CD4-positive, alpha-beta T cell treated with Interleukin-21 for 1 hour (primary cell): ENCODE results near the gene SMPX.

Source experiments
- DNase-seq: peaks from one replicate; pipeline ENCODE4 v3.0.0-alpha.2; 2020

The SMPX gene

DNA sequence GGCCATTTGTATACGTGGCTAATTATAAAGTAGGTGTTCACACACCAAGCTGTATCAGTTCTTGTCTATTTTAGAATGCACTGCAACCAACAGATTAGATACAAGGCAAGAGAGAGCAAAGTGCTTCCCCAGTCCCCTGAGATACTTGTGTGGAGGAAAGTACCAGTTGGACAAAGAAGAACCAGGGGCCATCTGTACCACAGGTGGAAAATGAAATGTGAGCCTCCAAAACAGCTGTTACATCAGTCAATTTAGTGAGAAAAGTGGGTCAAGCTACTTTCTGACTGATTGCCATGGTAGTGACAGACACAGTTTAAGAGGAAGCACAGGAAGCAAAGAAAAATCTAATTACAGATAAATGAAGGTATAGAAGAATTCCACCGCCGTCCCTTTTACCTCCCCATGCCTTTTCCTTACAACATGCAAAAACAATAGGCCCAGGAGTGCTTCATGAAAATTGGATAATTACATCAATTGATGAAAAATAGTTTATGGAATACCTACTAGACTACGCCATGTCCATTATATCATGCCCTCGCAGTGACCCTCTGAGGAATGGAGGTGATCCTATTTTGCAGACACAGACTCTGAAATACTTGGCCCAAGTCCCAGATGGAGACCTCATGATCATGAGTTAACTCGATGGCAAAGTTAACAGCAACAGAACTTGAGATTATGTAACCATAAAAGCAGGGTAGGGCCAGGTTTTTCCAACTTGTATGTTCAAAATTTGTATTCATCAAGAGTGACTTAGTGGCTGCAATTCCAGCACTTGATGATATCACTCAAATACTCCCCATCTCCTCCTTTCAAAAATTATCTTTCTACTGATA, 15.8 kb downstream of the SMPX start:
- no peak for DNase-seq

- no peak for DNase-seq
Measured at GRCh38 chrX:21741364-21741763, 16.6 kb downstream of the SMPX start.

GRCh38 chrX:21740329-21741274, 17.3 kb downstream of the SMPX start:
- no peak for DNase-seq

DNA sequence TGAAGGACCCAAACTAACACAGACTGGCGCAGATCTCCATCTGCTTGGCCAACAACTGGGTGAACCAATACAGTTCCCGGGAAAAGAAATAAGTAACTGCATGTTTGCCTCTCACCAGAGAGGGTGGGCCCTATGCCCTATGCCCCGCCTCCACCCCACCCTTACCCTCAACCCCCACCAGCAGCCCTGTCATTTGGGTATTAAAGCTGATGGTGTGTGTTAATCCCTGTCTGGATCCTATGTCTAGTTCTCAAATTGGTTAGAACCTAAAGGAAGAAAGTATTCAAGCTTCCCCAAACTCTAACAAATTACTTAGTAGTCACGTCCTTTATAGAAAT, 19.0 kb downstream of the SMPX start:
- DNase-seq = no peak

DNA sequence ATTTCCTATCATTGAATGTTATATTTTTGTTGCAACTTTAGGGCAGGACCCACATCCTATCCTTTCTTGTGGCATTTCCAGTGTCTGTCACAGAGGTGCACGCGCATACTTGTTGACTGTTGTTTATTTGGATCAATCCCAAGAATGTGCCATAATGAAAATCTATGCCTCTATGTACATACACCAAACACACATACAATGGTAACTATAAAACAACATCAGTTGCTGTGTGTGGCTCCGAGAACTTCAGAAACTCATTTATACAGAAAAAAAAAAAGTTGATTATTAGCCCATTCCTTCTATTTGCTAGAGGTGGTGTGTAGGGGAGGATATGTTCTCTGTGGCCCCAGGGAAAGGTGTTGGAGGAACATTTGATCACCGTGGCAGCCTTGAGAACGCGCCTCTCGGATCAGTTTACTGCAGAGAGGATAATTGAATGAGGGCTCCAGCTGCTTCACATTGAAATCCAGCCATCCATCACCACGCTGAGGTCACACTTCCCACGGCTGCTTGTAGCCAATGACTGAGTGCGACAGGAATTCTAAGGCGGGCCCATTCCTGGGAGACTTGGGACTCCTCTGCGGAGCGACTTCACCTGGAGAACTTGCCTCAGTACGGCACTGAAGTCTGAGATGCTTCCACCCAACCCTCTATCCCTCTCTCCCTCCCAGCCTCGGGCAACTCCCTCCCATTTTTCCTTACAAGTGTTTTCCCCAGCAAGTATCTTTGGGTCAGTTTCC, 19.5 kb downstream of the SMPX start:
- no peak for DNase-seq

- DNase-seq = no peak
Measured at GRCh38 chrX:21735768-21736127, 22.2 kb downstream of the SMPX start.

DNA sequence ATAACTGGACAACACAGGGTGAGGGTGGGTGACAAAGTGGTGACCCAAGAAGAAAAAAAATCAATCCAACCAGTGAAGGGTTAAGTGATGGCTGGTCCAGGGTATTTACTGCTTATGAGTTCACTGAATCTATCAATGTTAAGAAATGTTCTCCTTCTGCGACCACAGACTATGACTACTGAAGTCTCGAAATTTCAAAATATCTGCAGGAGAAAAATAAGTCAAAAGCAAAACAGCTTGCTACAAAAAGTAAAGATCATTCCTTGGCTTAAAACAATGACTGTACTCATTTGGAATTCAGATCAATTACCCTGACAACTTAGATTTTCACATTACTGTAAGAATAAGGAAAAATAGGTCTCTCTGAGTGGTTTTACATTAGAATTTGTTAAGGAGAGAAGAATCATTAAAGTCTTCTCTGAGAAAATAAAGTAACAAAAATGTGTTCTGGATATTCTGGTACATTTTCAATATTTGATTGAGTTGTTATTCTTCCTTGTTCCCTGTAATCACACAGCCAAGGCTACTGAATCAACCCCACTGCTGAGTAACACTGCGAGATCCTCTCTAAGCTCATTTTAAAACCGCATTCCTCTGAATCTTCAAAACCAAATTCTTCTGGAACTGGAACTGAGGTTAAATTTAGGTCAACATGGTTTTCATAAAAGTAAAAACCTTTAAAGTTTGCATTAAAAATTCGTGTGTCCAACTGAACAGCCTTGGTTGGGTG, 22.7 kb downstream of the SMPX start:
- DNase-seq = no peak

DNA sequence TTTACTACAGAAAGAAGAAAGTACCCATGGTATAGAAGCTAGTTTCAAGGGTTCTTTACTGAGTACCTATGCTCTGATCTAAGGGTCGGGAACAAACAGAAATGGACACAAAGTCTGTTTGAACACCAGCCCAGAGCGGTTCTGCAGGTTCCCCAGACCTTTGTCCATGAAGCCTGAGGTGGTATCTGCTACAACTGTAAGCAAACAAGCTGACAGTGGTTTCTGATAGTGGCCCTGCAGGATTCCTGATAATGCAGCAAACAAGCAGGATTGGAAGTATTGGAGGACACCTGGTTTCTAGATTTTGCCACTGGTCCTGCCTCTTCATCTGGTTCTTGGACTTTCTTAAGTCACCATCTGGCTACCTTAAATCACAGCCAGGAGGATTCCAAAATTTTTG, 23.7 kb downstream of the SMPX start:
- no peak for DNase-seq

- DNase-seq = no peak
Measured at GRCh38 chrX:21733705-21734104, 24.2 kb downstream of the SMPX start.

- DNase-seq = no peak
Measured at GRCh38 chrX:21730026-21730425, 27.9 kb downstream of the SMPX start.

GRCh38 chrX:21728276-21728968, 29.5 kb downstream of the SMPX start:
- DNase-seq = no peak

DNA sequence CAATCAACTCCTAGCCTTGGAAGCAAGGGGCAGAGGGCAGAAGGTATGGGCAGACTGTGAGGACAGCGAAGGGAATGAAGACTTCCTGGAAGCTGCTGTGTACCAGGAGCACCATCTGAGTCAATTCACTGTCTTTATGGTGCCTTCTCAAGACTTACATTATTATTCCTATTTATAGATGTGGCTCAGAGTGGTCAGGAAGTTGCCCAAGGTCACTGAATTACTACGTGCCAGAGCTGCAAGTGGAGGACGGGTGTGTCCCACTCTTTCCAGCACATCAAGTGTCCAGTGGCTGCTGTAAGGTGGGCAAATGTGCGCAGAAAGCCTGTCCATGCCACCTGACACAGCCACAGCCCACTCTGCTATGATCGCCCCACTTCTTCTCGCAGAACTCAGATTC, 32.0 kb downstream of the SMPX start:
- no peak for DNase-seq

- DNase-seq = peak; percentile 9
Measured at GRCh38 chrX:21725496-21725895, 32.4 kb downstream of the SMPX start.

DNA sequence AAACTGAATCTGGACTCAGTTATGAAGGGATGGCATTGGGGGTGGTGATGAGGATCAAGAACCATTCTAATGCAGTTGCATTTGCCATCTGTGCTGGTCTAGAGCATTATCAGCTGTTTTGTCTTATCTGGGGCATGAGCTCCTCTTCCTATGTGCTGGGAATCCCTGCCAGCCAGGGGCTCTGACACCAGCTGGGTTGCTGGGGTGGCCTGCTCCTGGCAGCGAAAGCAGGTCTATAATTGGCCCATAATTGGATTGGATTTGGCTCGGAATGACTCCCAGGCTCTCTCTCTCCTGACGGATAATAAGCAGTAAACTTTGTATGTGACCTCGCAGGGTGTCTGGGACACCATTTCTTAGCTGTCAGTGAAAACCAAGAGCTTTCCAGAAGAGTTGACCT, 34.1 kb downstream of the SMPX start:
- no peak for DNase-seq

GRCh38 chrX:21723084-21723483, 34.8 kb downstream of the SMPX start:
- DNase-seq = no peak

DNA sequence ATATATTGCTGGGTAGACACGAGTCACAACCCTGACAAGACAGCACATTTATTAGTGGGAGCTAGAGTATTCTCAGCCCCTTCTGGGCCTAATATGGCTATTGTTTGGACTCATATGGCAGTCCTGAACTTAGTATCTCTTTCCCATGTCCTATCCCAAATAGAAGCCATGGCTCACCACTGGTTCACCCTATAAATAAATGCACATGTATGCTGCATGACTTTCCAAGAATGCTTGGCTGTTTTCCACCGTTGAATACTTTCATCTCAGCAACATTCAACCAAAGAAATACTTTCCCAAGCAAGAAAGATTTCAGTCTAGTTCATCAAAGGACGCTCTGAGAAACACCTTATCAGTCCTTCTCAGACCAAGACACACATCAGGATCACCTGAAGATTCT, 36.7 kb downstream of the SMPX start:
- DNase-seq = no peak

DNA sequence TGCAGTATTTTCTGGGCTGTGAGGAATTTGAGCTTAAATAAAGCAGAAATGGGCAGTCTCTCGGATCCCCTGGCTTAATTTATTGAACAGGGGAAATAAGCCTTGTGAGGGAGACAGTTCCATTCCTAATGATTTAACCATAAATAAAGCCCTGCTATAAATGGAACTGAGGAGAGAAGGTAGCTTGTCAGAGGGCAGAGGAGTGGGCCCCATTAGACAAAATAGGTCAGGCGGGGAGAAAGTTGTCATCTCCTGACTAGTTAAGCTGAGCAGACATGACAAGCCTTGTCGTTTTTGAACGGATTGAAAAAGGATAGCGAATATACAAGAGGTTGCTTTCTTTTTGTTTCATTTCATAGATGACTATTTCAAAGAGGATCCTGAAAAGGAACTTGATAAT, 39.3 kb downstream of the SMPX start:
- DNase-seq = no peak

GRCh38 chrX:21717802-21718201, 40.1 kb downstream of the SMPX start:
- DNase-seq = no peak

DNA sequence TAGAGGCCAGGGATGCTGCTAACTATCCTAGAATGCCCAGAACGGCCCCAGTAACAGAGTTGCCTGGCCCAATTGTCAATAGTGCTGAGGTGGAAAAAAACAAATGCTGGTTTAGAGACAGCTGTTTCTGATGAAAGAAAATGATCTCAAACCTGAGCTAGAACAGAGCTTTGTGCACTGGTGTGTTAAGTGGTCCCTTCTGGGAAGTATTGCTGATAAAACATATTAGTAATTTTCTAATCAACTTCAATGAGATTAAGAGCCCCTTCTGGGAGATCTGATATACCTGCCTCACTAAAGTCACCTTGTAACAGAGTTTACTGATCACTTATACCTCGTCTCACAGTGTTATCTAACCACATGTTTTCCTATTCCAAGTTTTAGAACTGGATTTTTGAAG, 42.1 kb downstream of the SMPX start:
- no peak for DNase-seq

- no peak for DNase-seq
Measured at GRCh38 chrX:21715337-21715736, 42.6 kb downstream of the SMPX start.

DNA sequence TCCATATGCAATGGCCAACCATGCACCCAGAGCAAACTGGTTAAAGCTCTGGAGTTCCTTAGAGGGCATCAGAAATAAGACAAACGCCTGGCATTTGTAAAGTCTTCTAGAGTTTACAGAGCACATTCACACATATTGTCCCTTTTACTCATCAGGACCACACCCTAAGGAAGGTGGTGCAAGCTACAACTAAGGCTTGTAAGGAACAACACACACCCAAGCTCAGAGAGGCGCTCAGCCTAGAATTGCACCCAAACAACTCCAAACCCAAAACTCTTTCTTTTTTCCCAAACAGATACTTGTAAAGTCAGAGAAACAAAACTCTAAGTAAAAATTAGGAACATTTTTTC, 46.1 kb downstream of the SMPX start:
- DNase-seq = no peak

GRCh38 chrX:21711129-21711847, 46.6 kb downstream of the SMPX start:
- no peak for DNase-seq
